ENCODE measurements around the gene OR8B8.

DNA sequence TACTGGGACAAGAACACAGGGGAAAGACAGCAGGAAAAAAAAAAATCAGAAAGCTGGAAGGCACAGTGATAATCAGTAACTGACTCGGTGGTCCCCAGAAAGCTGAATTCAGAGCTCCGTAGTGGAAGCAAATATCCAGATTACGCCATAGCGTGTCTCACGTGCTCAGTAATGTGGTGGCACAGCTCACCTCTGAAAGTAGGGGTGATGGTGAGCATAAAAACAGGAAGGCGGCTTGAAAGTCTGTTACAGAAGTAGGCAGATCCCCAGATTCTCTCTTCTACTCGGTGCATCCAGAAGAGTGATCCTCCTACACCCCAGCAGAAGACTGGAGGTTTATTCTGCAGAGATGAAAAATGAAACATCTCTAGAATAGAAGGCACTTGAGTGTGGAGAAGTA lies 35.6 kb downstream of the OR8B8 start:
- TF ChIP-seq, protein P1, sequence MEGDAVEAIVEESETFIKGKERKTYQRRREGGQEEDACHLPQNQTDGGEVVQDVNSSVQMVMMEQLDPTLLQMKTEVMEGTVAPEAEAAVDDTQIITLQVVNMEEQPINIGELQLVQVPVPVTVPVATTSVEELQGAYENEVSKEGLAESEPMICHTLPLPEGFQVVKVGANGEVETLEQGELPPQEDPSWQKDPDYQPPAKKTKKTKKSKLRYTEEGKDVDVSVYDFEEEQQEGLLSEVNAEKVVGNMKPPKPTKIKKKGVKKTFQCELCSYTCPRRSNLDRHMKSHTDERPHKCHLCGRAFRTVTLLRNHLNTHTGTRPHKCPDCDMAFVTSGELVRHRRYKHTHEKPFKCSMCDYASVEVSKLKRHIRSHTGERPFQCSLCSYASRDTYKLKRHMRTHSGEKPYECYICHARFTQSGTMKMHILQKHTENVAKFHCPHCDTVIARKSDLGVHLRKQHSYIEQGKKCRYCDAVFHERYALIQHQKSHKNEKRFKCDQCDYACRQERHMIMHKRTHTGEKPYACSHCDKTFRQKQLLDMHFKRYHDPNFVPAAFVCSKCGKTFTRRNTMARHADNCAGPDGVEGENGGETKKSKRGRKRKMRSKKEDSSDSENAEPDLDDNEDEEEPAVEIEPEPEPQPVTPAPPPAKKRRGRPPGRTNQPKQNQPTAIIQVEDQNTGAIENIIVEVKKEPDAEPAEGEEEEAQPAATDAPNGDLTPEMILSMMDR (IDR thresholded peaks at IDR 0.05): no peak
- no peak for TF ChIP-seq POLR2A (IDR thresholded peaks at IDR 0.05)

All from esophagus squamous epithelium (tissue), 4 donors.